ENCODE results near the gene AGPAT3. TPM values are rescaled to one million over a fixed set of nuclear protein-coding genes. Genes with fewer than 3 reads are reported as not detected.

The AGPAT3 gene
- total and polyA plus RNA-seq, 3 donors from 2014 or later: 64.5 to 77.5 (median 69.8) TPM

DNA sequence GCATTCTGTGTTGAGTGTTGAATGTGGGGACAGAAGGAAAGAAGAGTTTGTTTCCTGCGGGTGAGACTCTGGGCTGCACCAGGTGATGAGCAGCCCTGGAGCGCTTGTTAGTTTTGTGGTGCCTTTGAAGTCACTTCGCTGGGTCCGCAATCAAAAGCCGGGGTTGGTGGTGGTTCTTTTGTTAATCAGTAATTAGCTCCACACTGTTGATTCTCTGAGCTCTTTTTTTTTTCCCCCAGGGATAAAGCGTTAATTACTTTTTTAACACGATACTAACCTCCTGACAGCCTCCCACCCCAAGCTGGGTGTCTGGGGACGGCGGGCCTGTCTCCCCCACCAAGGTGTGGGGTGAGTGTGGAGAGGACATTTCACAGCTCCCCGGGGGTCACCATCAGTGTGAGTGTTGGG lies 56.6 kb downstream of the AGPAT3 start:
- DNase-seq: no peak
- H3K27me3 ChIP-seq: no peaks in the 10 kb centered on the region
- H3K4me1 ChIP-seq: no peaks in the 10 kb centered on the region
- no peak for TF ChIP-seq POLR2A (IDR thresholded peaks at IDR 0.05)
- TF ChIP-seq, protein P1, sequence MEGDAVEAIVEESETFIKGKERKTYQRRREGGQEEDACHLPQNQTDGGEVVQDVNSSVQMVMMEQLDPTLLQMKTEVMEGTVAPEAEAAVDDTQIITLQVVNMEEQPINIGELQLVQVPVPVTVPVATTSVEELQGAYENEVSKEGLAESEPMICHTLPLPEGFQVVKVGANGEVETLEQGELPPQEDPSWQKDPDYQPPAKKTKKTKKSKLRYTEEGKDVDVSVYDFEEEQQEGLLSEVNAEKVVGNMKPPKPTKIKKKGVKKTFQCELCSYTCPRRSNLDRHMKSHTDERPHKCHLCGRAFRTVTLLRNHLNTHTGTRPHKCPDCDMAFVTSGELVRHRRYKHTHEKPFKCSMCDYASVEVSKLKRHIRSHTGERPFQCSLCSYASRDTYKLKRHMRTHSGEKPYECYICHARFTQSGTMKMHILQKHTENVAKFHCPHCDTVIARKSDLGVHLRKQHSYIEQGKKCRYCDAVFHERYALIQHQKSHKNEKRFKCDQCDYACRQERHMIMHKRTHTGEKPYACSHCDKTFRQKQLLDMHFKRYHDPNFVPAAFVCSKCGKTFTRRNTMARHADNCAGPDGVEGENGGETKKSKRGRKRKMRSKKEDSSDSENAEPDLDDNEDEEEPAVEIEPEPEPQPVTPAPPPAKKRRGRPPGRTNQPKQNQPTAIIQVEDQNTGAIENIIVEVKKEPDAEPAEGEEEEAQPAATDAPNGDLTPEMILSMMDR (IDR thresholded peaks at IDR 0.05): no peak
- no peaks in the 10 kb centered on the region for H3K9me3 ChIP-seq
- intact Hi-C loops (cut with DNase I; ENCODE audit: low total_unique reads): no loop called here
- H3K36me3 ChIP-seq (ENCODE audit: low read depth, missing control alignments): no peaks in the 10 kb centered on the region
- H3K4me3 ChIP-seq: no peak overlapping the region
- H3K27ac ChIP-seq: no peak overlapping the region
- WGBS, 2 donors: 90 to 91% methylated on average over 10 of the region's 10 CpGs

DNA sequence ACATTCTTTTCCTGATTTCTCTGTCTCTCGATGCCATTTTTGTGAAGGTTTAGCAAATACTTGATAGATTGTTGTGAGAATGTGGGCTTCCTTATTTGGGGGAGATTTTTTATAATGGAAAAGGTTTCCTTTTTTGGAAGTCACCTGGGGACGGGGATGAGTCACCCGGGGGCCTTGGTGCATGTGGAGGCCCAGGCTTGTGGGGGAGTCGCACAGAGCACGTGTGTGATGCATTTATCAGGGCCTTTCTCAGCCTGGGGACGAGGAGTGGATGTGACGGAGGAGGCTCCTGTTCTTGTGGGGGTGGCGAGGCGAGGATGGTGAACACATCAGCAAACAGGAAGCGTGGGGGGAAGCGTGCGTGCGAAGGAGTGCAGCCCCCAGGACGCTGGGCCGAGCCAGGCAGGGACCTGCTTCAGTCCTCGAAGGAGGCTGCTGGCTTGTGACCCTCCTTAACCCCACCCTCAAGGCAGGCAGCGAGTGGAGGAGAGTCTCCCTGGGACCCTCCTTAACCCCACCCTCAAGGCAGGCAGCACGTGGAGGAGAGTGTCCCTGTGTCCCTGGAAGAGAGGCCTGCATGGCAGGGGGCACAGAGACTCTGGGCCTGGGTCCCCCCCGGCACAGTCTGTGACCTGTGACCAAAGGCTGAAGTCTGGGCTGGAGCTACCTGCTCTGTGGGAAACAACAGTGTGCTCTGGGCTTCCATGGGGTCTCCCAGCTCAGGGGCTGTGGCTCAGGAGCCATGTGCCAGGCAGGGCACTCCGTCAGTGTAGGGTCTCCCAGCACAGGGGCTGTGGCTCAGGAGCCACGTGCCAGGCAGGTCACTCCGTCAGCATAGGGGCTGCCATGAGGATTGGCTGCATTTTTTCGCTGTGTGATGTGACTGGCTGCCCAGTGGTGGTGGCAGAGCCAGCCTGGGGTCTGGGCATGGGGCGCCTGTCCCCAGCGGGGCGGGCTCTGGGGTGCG lies 57.2 kb downstream of the AGPAT3 start:
- intact Hi-C loops (cut with DNase I; ENCODE audit: low total_unique reads): no loop called here
- no peaks in the 10 kb centered on the region for H3K36me3 ChIP-seq (ENCODE audit: low read depth, missing control alignments)
- H3K4me1 ChIP-seq: no peaks in the 10 kb centered on the region
- no peaks in the 10 kb centered on the region for H3K27me3 ChIP-seq
- H3K9me3 ChIP-seq: no peaks in the 10 kb centered on the region
- no peak overlapping the region for H3K4me3 ChIP-seq
- DNase-seq: peak; percentile 39
- TF ChIP-seq, protein P1 (IDR thresholded peaks at IDR 0.05): no peak
- no peak overlapping the region for H3K27ac ChIP-seq
- whole genome bisulfite sequencing, 2 donors: 71 to 82% methylated on average over 21 to 27 of the region's 27 CpGs

DNA sequence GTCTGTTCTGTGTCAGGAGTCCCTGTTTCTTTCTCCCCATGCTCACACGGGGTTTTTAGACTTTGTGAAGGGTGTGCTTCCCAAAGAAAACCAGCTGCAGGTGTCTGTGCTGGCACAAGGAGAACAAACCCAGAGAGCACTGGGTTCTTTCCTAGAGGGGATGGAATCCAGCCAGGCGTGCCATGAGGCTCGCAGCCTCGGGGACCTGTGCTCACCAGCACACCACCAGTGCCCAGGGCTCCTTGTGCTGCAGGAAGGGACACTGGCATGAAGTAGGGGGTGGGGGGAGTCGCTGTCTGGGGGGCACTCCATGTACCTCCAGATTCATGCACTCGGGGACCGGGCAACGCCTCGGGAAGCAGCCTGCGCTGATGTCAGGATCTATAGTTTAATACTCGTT lies 57.9 kb downstream of the AGPAT3 start:
- Histone ChIP-seq H3K27me3 (no peaks in the 10 kb centered on the region), H3K36me3 (ENCODE audit: low read depth, missing control alignments) (no peaks in the 10 kb centered on the region), H3K4me1 (no peaks in the 10 kb centered on the region), H3K27ac (no peak overlapping the region), H3K9me3 (no peaks in the 10 kb centered on the region), H3K4me3 (no peak overlapping the region)
- 82 to 85% methylated on average over 6 to 11 of the region's 11 CpGs for WGBS, 2 donors
- no peak for TF ChIP-seq POLR2A (IDR thresholded peaks at IDR 0.05)
- TF ChIP-seq, protein P1 (IDR thresholded peaks at IDR 0.05): no peak
- intact Hi-C loops (cut with DNase I; ENCODE audit: low total_unique reads): no loop called here
- DNase-seq: no peak

DNA sequence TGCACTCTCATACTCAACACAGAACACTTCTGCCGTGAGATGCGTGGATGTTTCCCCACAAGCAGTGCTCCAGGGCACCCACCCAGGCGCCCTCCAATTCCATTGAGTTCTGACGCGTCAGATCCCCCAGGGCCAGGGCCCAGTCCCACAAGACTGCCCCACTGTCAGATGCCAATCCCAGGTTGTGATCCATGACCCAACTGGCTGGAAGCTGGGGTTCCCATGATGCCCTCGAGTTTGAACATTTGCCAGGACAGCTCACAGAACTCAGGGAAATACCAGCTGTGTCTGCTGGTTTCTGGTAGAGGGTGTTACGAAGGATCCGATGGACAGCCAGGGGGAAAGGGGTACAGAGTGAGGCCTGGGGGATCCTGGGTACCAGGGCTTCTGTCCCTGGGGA lies 58.4 kb downstream of the AGPAT3 start:
- intact Hi-C loops (cut with DNase I; ENCODE audit: low total_unique reads): no loop called here
- 91% methylated on average over 8 of the region's 8 CpGs for WGBS, 2 donors
- DNase-seq: no peak

More for the DNA sequence above, 58.4 kb downstream of the AGPAT3 start:
- Histone ChIP-seq H3K27ac (no peak overlapping the region), H3K4me3 (no peak overlapping the region), H3K27me3 (no peaks in the 10 kb centered on the region), H3K36me3 (ENCODE audit: low read depth, missing control alignments) (no peaks in the 10 kb centered on the region), H3K4me1 (no peaks in the 10 kb centered on the region), H3K9me3 (no peaks in the 10 kb centered on the region)
- no peak for TF ChIP-seq POLR2A (IDR thresholded peaks at IDR 0.05)
- TF ChIP-seq, protein P1 (IDR thresholded peaks at IDR 0.05): no peak

Data from testis (tissue), 3 donors.